Suprapubic skin (tissue), 4 donors: ENCODE data around the gene PLA2G4E. TPM values are rescaled to one million over a fixed set of nuclear protein-coding genes. Genes with fewer than 3 reads are reported as not detected.

ENCODE experiments used
- DNase-seq, 2 donors: peaks; one replicate each; pipeline ENCODE4 v3.0.0-alpha.2; 2019; ENCODE audit warnings: low spot score in 2 of 2
- H3K27ac ChIP-seq: fragments of 200-600 bp; sonication (generic); one replicate; pipeline ENCODE4 v1.5.1; 2019
- H3K27me3 ChIP-seq: fragments of 200-600 bp; sonication (generic); one replicate; pipeline ENCODE4 v1.5.1; 2019
- H3K36me3 ChIP-seq: fragments of 200-600 bp; sonication (generic); one replicate; pipeline ENCODE4 v1.5.1; 2019
- H3K4me1 ChIP-seq: fragments of 200-600 bp; sonication (generic); one replicate; pipeline ENCODE4 v1.5.1; 2019
- H3K4me3 ChIP-seq: fragments of 200-600 bp; sonication (generic); one replicate; pipeline ENCODE4 v1.5.1; 2019; ENCODE audit warnings: mild to moderate bottlenecking
- H3K9me3 ChIP-seq: fragments of 200-600 bp; sonication (generic); one replicate; pipeline ENCODE4 v1.5.1; 2019
- CTCF ChIP-seq, 2 donors: fragments of 200-600 bp in 1 of 2; fragments of 450-650 bp in 1 of 2; sonication (generic) in 1 of 2; IDR thresholded peaks; one replicate each; pipeline ENCODE4 v1.5.1; 2016 to 2019; ENCODE audit warnings: antibody characterized with exemption in 2 of 2, mild to moderate bottlenecking in 1 of 2, moderate library complexity in 1 of 2
- EP300 ChIP-seq: sonication (generic); formaldehyde crosslinking; IDR thresholded peaks from one replicate; pipeline ENCODE4 v1.6.1; 2017; ENCODE audit warnings: antibody characterized with exemption
- POLR2A ChIP-seq, 2 donors: fragments of 450-650 bp; IDR thresholded peaks; one replicate each; pipeline ENCODE4 v1.6.1; 2017; ENCODE audit warnings: antibody characterized with exemption in 2 of 2, mild to moderate bottlenecking in 2 of 2, moderate library complexity in 2 of 2
- POLR2AphosphoS5 ChIP-seq, 3 donors: sonication (generic); formaldehyde crosslinking; IDR thresholded peaks; one replicate each; pipeline ENCODE4 v1.6.1; 2017; ENCODE audit warnings: antibody characterized with exemption in 3 of 3
- WGBS: methylation state at CpG from one replicate; pipeline ENCODE4 v1.1.5; 2018; 5-methylcytosine and 5-hydroxymethylcytosine counted together
- total RNA-seq, 4 donors: library from RNA; depleted of rRNA; stranded (reverse); fragments of >200 nt; gene quantifications; one replicate each; pipeline ENCODE4 v1.1.0, GENCODE V29; 2016

Gene PLA2G4E
- total RNA-seq, 4 donors from 2014 or later: 47.9 to 129 (median 60.9) TPM

DNA sequence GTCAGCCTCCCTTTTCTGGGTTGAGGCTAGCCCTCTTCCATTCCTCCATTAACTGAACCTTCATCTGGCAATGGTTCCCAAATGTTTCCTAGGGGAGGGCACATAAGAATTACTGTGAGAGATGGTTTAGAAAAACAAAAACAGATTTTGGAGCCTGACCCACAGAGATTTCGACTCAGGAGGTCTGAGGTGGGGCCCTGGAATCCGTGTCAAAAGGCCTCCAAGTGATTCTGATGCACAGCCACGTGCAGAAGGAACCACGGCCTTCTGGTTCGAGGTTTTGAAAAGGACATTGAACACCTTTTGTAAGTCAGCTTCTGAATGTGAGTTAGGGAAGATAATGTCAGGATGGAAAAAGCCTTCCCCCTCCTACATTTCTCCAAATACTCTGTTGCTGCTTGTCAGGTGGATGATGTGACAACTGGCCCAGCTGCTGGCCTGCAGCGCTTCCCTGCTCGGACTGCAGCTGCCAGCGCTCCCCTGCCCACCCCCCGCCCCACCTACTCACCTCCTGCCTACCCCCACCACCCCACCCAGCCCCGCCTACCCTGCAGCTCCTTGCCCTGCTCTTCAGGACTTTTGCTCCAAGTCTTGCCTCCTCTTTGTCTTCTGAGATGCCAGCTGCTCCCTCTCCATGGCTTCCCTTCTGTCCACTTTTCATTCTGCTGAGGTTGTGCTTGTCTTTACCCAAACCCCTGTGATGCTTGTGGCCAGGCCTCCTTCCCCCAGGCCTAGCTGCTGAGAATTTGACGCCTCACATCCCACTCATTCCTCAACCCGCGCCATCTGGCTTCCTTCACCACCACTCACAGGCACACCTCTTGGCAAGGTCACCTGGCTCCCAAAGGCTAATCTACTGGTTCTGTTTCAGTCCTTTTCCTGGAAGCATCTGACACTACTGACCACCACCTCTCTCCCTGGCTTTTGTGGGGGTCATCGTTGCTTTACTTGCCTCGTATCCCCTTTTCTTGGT lies 55.1 kb downstream of the PLA2G4E start:
- Histone ChIP-seq H3K27ac (no peak overlapping the region), H3K27me3 (no peaks in the 10 kb centered on the region), H3K9me3 (no peaks in the 10 kb centered on the region), H3K36me3 (no peaks in the 10 kb centered on the region), H3K4me1 (peaks cover 60% of the 10 kb centered on the region), H3K4me3 (no peak overlapping the region)
- WGBS: 76% methylated on average over 14 of the region's 15 CpGs
- TF ChIP-seq CTCF (IDR thresholded peaks at IDR 0.05) (no peak), EP300 (no peak), POLR2A (IDR thresholded peaks at IDR 0.05) (no peak), POLR2AphosphoS5 (IDR thresholded peaks at IDR 0.05) (no peak)
- peak; percentile 38 to 77 for DNase-seq

DNA sequence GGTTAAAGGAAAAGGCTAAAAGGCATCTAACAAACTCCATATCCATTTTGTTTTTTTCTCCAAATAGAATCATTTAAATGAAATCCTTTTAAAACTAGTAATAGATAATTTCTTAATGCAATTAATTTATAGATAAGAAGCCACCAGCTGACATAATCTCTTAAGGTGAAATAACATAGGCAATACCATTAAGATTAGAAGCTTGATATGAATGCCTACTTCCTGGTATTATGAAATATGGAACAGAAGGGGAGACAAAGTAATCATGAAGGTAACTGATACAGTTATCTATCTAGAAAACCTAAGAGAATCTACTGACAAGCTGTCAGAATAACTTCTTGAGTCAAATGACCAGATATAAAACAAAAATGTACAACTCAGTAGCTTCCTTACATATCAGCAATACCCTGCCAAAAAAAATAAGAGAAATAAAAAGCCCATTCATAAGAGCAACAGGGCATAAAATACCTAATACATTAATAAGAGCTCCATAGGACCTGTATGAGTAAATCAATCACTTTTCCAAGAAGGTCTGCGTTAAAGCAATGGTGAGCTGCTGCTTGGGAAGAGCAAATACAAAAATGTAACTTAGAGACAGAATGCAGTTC lies 59.1 kb downstream of the PLA2G4E start:
- 88% methylated on average over 1 of the region's 1 CpG for WGBS
- Histone ChIP-seq H3K27ac (peak overlapping the region; percentile 62), H3K9me3 (no peaks in the 10 kb centered on the region), H3K4me3 (no peak overlapping the region), H3K4me1 (peaks cover 37% of the 10 kb centered on the region), H3K27me3 (no peaks in the 10 kb centered on the region), H3K36me3 (no peaks in the 10 kb centered on the region)
- DNase-seq: no peak
- TF ChIP-seq POLR2AphosphoS5 (IDR thresholded peaks at IDR 0.05) (no peak), CTCF (IDR thresholded peaks at IDR 0.05) (no peak), POLR2A (IDR thresholded peaks at IDR 0.05) (no peak), EP300 (no peak)

- H3K9me3 ChIP-seq: no peaks in the 10 kb centered on the region
- no peaks in the 10 kb centered on the region for H3K27me3 ChIP-seq
- no peak overlapping the region for H3K4me3 ChIP-seq
- DNase-seq: no peak
- no peaks in the 10 kb centered on the region for H3K36me3 ChIP-seq
- H3K4me1 ChIP-seq: peaks cover 36% of the 10 kb centered on the region
- 60% methylated on average over 2 of the region's 2 CpGs for WGBS
- TF ChIP-seq CTCF (IDR thresholded peaks at IDR 0.05) (no peak), EP300 (no peak), POLR2AphosphoS5 (IDR thresholded peaks at IDR 0.05) (no peak), POLR2A (IDR thresholded peaks at IDR 0.05) (no peak)
- H3K27ac ChIP-seq: peak overlapping the region; percentile 62
Measured at GRCh38 chr15:41961001-41961518, 59.8 kb downstream of the PLA2G4E start.

- 80% methylated on average over 7 of the region's 7 CpGs for WGBS
- TF ChIP-seq CTCF (IDR thresholded peaks at IDR 0.05) (no peak), EP300 (no peak), POLR2A (IDR thresholded peaks at IDR 0.05) (no peak), POLR2AphosphoS5 (IDR thresholded peaks at IDR 0.05) (no peak)
Measured at GRCh38 chr15:41958002-41958420, 62.8 kb downstream of the PLA2G4E start.

More at GRCh38 chr15:41958002-41958420, 62.8 kb downstream of the PLA2G4E start:
- no peak overlapping the region for H3K27ac ChIP-seq
- DNase-seq: no peak
- peaks cover 9% of the 10 kb centered on the region for H3K36me3 ChIP-seq
- no peaks in the 10 kb centered on the region for H3K9me3 ChIP-seq
- H3K4me3 ChIP-seq: no peak overlapping the region
- H3K4me1 ChIP-seq: peaks cover 29% of the 10 kb centered on the region
- no peaks in the 10 kb centered on the region for H3K27me3 ChIP-seq
